Spleen (tissue), 11 donors: ENCODE measurements around the gene NECAB2. TPM values are rescaled to one million over a fixed set of nuclear protein-coding genes. Genes with fewer than 3 reads are reported as not detected.

Experiments
- DNase-seq: peaks from one replicate; pipeline ENCODE4 v3.0.0-alpha.2; 2020
- H3K27ac ChIP-seq, 8 donors: fragments of 200-600 bp; sonication (generic) in 7 of 8; 1 replicate in 4 of 8; 2 replicates in 4 of 8; pipeline versions ENCODE4 v1.5.0 to v1.8.0; 2016 to 2021; ENCODE audit warnings: inconsistent platforms in 4 of 8, mild to moderate bottlenecking in 4 of 8, moderate library complexity in 1 of 8
- H3K27me3 ChIP-seq, 7 donors: fragments of 200-600 bp; sonication (generic) in 6 of 7; replicated peaks in 1 of 7; 1 replicate in 4 of 7; 2 replicates in 3 of 7; pipeline versions ENCODE4 v1.5.0 to v1.8.0; 2016 to 2021; ENCODE audit warnings: inconsistent platforms in 3 of 7, mild to moderate bottlenecking in 1 of 7
- H3K36me3 ChIP-seq, 6 donors: fragments of 200-600 bp; sonication (generic) in 5 of 6; 1 replicate in 4 of 6; 2 replicates in 2 of 6; pipeline versions ENCODE4 v1.5.0 to v1.8.0; 2016 to 2021; ENCODE audit warnings: inconsistent platforms in 2 of 6
- H3K4me1 ChIP-seq, 6 donors: fragments of 200-600 bp; sonication (generic) in 5 of 6; 1 replicate in 3 of 6; 2 replicates in 3 of 6; pipeline versions ENCODE4 v1.5.0 to v1.8.0; 2016 to 2021; ENCODE audit warnings: inconsistent platforms in 3 of 6
- H3K4me3 ChIP-seq, 8 donors: fragments of 200-600 bp; sonication (generic) in 7 of 8; 1 replicate in 4 of 8; 2 replicates in 4 of 8; pipeline versions ENCODE4 v1.5.0 to v1.8.0; 2016 to 2021; ENCODE audit warnings: inconsistent platforms in 4 of 8, mild to moderate bottlenecking in 4 of 8, moderate library complexity in 2 of 8
- H3K9me3 ChIP-seq, 8 donors: fragments of 200-600 bp; sonication (generic) in 7 of 8; 1 replicate in 4 of 8; 2 replicates in 4 of 8; pipeline versions ENCODE4 v1.5.0 to v1.8.0; 2016 to 2021; ENCODE audit warnings: inconsistent platforms in 4 of 8
- POLR2A ChIP-seq, 3 donors: fragments of 450-650 bp; IDR thresholded peaks; one replicate each; pipeline ENCODE4 v1.5.1; 2017; ENCODE audit warnings: antibody characterized with exemption in 3 of 3, mild to moderate bottlenecking in 1 of 3
- POLR2AphosphoS5 ChIP-seq, 3 donors: sonication (generic); formaldehyde crosslinking; IDR thresholded peaks; one replicate each; pipeline ENCODE4 v1.5.1; 2017; ENCODE audit warnings: antibody characterized with exemption in 3 of 3
- WGBS, 5 donors: extraction: QIAGEN DNeasy Blood & Tissue Kit in 3 of 5; methylation state at CpG; one replicate each; pipeline versions ENCODE4 v1.1.5 to v1.1.7; 2013 to 2018; 5-methylcytosine and 5-hydroxymethylcytosine counted together
- intact Hi-C: fragments of 100-400 bp; cut with DNase I; formaldehyde crosslinking; loops from one replicate; pipeline ENCODE4 v1.15.0; 2023; ENCODE audit warnings: low total_unique reads
- polyA plus RNA-seq, 3 donors: library from polyadenylated mRNA; stranded (reverse); fragments of 200-250 nt; gene quantifications; one replicate each; pipeline ENCODE4 v1.2.1, GENCODE V29; 2013
- total RNA-seq, 7 donors: library from RNA; depleted of rRNA in 3 of 7; stranded (reverse); fragments of >200 nt in 3 of 7; fragmentation: NEBNext Ultra II Directional in 4 of 7; extraction: Animal tissue kit (Norgen Biotek cat#: 25700) in 4 of 7; gene quantifications; one replicate each; pipeline versions ENCODE4 v1.1.0 to v1.2.1, GENCODE V29; 2016 to 2021
- TF ChIP-seq, protein P1 (sequence below), 11 experiments: fragments of 200-600 bp in 7 of 11; fragments of 450-650 bp in 4 of 11; sonication (generic) in 4 of 11; IDR thresholded peaks in 8 of 11; conservative IDR thresholded peaks in 3 of 11; 1 replicate in 7 of 11; 2 replicates in 4 of 11; pipeline versions ENCODE4 v1.4.0 to v1.8.0; 2016 to 2021; ENCODE audit warnings: antibody characterized with exemption in 11 of 11, inconsistent platforms in 4 of 11, mild to moderate bottlenecking in 1 of 11
- donor health status: healthy with polysubstance abuse.
- donor health status: DM: no; HTN: no; CAD: no; lungs with moderate emphysema.
- donor health status: DM: no; HTN: no; CAD: no.
- donor health status: Bipolar disorder and iron deficiency.
- donor health status: healthy.
- donor health status: DM: no; HTN: no; CAD: no.
- donor health status: DM: yes; HTN: yes; CAD: no.

Gene NECAB2
- total and polyA plus RNA-seq, 10 donors: 0.16 to 3.1 (median 1.2) TPM; not detected in 4

DNA sequence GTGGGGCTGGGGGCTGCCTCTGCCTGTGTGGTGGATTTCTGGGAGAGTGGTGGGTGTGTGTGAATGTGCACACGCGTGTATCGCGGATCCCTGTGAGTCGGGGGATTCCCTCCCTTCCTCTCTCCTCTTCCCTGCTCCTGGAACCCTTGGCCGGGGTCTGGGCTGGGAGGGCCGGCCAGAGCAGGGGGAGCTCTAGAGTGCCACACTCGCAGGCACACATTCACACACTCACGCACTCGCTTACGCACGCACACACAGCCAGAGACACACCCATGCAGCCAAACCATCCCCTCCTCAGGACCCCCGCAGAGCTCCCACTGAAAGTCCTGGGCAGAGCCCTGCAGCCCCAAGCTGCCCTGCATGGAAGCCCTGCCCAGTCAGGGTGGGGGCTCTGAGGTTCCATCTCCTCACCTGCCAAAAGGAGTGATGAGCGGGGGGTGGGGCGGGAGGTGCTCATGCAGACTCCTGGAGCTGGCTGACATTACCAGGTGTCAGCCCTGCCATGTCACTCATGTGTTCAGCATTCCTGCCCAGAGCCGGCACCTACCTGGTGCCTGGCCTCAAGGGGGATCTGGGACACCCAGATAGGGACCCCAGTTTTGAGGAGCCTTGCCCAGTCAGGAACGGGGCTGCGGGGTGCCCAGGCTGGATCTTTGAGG lies 1.9 kb downstream of the NECAB2 start:
- no peak for TF ChIP-seq POLR2A (IDR thresholded peaks at IDR 0.05)
- TF ChIP-seq POLR2AphosphoS5 (IDR thresholded peaks at IDR 0.05): no peak
- TF ChIP-seq, protein P1, sequence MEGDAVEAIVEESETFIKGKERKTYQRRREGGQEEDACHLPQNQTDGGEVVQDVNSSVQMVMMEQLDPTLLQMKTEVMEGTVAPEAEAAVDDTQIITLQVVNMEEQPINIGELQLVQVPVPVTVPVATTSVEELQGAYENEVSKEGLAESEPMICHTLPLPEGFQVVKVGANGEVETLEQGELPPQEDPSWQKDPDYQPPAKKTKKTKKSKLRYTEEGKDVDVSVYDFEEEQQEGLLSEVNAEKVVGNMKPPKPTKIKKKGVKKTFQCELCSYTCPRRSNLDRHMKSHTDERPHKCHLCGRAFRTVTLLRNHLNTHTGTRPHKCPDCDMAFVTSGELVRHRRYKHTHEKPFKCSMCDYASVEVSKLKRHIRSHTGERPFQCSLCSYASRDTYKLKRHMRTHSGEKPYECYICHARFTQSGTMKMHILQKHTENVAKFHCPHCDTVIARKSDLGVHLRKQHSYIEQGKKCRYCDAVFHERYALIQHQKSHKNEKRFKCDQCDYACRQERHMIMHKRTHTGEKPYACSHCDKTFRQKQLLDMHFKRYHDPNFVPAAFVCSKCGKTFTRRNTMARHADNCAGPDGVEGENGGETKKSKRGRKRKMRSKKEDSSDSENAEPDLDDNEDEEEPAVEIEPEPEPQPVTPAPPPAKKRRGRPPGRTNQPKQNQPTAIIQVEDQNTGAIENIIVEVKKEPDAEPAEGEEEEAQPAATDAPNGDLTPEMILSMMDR (IDR thresholded peaks at IDR 0.05 in 8 of 11, conservative IDR thresholded peaks at IDR 0.05 in 3 of 11): no peak
- no peak overlapping the region for H3K4me3 ChIP-seq

DNA sequence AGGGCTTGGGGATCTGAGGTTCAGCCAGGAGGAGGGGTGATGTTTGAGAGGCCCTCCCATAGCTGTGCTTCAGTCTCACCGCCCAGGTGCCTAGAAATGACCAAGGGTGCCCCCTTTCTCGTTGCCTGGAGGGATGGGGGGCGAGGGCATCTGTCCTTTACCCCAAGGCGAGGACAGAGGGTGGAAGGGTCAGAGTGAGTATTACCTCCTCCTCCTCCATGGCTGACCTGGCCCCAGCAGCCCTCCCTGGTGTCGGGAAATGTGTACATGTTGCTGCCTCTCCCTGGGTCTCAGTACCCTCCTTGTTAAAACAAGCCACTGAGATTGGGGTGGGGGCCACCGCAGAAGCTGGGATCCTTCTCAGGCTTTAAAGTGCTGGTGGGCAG lies 2.4 kb downstream of the NECAB2 start:
- 72 to 88% (median 80%) methylated on average over 2 to 6 of the region's 6 CpGs for WGBS, 5 donors
- TF ChIP-seq, protein P1 (IDR thresholded peaks at IDR 0.05 in 8 of 11, conservative IDR thresholded peaks at IDR 0.05 in 3 of 11): no peak
- TF ChIP-seq POLR2AphosphoS5 (IDR thresholded peaks at IDR 0.05) (no peak), POLR2A (IDR thresholded peaks at IDR 0.05) (no peak)

More for the DNA sequence above, 1.9 kb downstream of the NECAB2 start:
- intact Hi-C loops: no loop called here
- Histone ChIP-seq H3K27me3 (peaks cover 0 to 61% (median 23%) of the 10 kb centered on the region in 7 donors), H3K4me1 (peaks cover 0 to 11% (median 2%) of the 10 kb centered on the region in 6 donors), H3K9me3 (no peaks in the 10 kb centered on the region), H3K36me3 (peaks cover 0 to 20% (median 12%) of the 10 kb centered on the region in 6 donors), H3K27ac (no peak overlapping the region)
- no peak for DNase-seq
- 39 to 49% (median 42%) methylated on average over 10 to 18 of the region's 18 CpGs for WGBS, 5 donors

DNA sequence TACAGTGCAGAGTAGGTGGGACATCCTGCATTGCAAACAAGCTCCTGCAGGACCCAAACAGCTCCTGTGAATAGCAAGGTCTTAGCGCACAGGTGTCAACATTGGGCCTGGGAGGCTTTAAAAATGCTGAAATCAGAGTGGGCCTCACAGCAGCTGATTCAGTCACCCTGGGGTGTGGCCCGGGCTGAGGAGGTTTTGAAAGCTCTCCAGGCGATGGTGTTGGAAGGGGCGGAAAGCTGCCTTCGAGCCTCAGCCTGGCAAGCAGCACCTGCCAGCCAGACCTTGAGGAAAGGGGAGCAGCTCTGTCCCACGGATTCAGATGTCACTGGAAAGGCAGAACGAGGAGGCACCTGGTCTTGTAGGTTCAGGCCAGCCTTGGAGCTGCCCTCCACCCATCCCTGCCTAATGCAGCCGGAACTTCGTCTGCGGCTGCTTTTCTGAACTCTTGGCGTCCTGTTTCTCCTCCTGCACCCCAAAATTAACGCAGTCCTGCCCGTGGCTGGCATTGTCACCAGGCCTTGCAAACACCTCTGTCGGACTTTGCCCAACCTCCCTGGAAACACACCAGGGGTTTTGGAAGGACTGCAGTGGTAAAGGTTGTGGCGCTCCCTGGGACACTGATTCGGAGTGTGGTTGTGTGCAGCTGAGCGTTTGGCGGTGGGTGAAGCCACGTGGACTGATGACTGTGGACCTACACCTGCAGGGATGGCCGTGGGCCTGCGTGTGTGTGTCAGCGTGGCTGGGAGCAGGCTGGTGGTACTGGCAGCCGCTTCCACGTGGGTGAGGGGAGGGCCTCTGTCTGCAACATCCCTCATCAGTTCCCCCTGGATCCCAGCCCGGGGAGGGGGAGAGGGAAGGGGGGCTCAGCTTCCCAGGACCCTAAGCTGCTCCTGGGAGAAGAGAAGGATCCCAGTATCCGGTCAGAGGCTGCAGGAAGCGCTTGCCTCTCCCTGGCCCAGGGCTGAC lies 3.4 kb downstream of the NECAB2 start:
- Histone ChIP-seq H3K4me1 (peaks cover 0 to 11% (median 2%) of the 10 kb centered on the region in 6 donors), H3K4me3 (no peak overlapping the region), H3K27ac (no peak overlapping the region), H3K36me3 (peaks cover 0 to 5% (median 0%) of the 10 kb centered on the region in 6 donors), H3K27me3 (peaks cover 0 to 70% (median 23%) of the 10 kb centered on the region in 7 donors), H3K9me3 (no peaks in the 10 kb centered on the region)
- TF ChIP-seq POLR2A (IDR thresholded peaks at IDR 0.05) (no peak), POLR2AphosphoS5 (IDR thresholded peaks at IDR 0.05) (no peak)
- TF ChIP-seq, protein P1 (IDR thresholded peaks at IDR 0.05 in 8 of 11, conservative IDR thresholded peaks at IDR 0.05 in 3 of 11): no peak
- DNase-seq: no peak
- WGBS, 5 donors: 72 to 81% (median 75%) methylated on average over 21 to 27 of the region's 27 CpGs
- intact Hi-C loops: no loop called here

More for the DNA sequence above, 2.4 kb downstream of the NECAB2 start:
- Histone ChIP-seq H3K27ac (no peak overlapping the region), H3K36me3 (peaks cover 0 to 15% (median 7%) of the 10 kb centered on the region in 6 donors), H3K4me1 (peaks cover 0 to 11% (median 2%) of the 10 kb centered on the region in 6 donors), H3K4me3 (no peak overlapping the region), H3K9me3 (no peaks in the 10 kb centered on the region), H3K27me3 (peaks cover 0 to 61% (median 23%) of the 10 kb centered on the region in 7 donors)
- intact Hi-C loops: no loop called here
- DNase-seq: no peak
